ENCODE measurements around the gene LYAR. TPM values are rescaled to one million over a fixed set of nuclear protein-coding genes. Genes with fewer than 3 reads are reported as not detected.

Gene LYAR
- total and polyA plus RNA-seq, 4 donors, result 3.9 to 5.0 (median 4.6) TPM

GRCh38 chr4:4328840-4329239 is 38.9 kb upstream of the LYAR start:
- no peak for DNase-seq (ENCODE audit: low spot score)
- no peak overlapping the region for H3K9ac ChIP-seq (ENCODE audit: low read depth in 1 of 2, low read length in 2 of 2)
- H3K27ac ChIP-seq (ENCODE audit: low read depth in 1 of 2, low read length in 2 of 2), result no peak overlapping the region
- H3K9me3 ChIP-seq (ENCODE audit: control insufficient read depth in 4 of 4, low read length in 3 of 4), result no peaks in the 10 kb centered on the region
- H3K27me3 ChIP-seq (ENCODE audit: control insufficient read depth in 4 of 4, insufficient read depth in 4 of 4, low read length in 3 of 4), result no peaks in the 10 kb centered on the region
- H3K36me3 ChIP-seq (ENCODE audit: control insufficient read depth in 4 of 4, insufficient read depth in 3 of 4, low read depth in 1 of 4, low read length in 3 of 4), result no peaks in the 10 kb centered on the region
- WGBS, result 93% methylated on average over 4 of the region's 4 CpGs
- no peak for TF ChIP-seq MAX (IDR thresholded peaks at IDR 0.05)
- TF ChIP-seq CTCF (IDR thresholded peaks at IDR 0.05; ENCODE audit: low read depth, low read length, missing input control), result no peak
- no peak for TF ChIP-seq FOXA1 (IDR thresholded peaks at IDR 0.05)
- TF ChIP-seq GABPA (IDR thresholded peaks at IDR 0.05 in 1 of 2, conservative IDR thresholded peaks at IDR 0.05 in 1 of 2), result no peak
- H3K4me3 ChIP-seq (ENCODE audit: low read depth in 1 of 3, low read length in 3 of 3), result no peak overlapping the region
- H3K4me1 ChIP-seq (ENCODE audit: control insufficient read depth in 4 of 4, insufficient read depth in 4 of 4, low read length in 3 of 4), result no peaks in the 10 kb centered on the region

GRCh38 chr4:4328206-4328605 is 38.3 kb upstream of the LYAR start:
- TF ChIP-seq HNF4G (IDR thresholded peaks at IDR 0.05), result no peak
- Histone ChIP-seq H3K4me3 (ENCODE audit: low read depth in 1 of 3, low read length in 3 of 3) (no peak overlapping the region), H3K27me3 (ENCODE audit: control insufficient read depth in 4 of 4, insufficient read depth in 4 of 4, low read length in 3 of 4) (no peaks in the 10 kb centered on the region), H3K4me1 (ENCODE audit: control insufficient read depth in 4 of 4, insufficient read depth in 4 of 4, low read length in 3 of 4) (no peaks in the 10 kb centered on the region), H3K27ac (ENCODE audit: low read depth in 1 of 2, low read length in 2 of 2) (no peak overlapping the region), H3K9ac (ENCODE audit: low read depth in 1 of 2, low read length in 2 of 2) (no peak overlapping the region), H3K9me3 (ENCODE audit: control insufficient read depth in 4 of 4, low read length in 3 of 4) (no peaks in the 10 kb centered on the region), H3K36me3 (ENCODE audit: control insufficient read depth in 4 of 4, insufficient read depth in 3 of 4, low read depth in 1 of 4, low read length in 3 of 4) (no peaks in the 10 kb centered on the region)
- DNase-seq (ENCODE audit: low spot score), result no peak
- 96% methylated on average over 1 of the region's 1 CpG for WGBS

- H3K27ac ChIP-seq (ENCODE audit: low read depth in 1 of 2, low read length in 2 of 2), result peak overlapping the region in 1 of 2 donors; percentile 11
- no peak overlapping the region for H3K4me3 ChIP-seq (ENCODE audit: low read depth in 1 of 3, low read length in 3 of 3)
- no peak for DNase-seq (ENCODE audit: low spot score)
- no peaks in the 10 kb centered on the region for H3K4me1 ChIP-seq (ENCODE audit: control insufficient read depth in 4 of 4, insufficient read depth in 4 of 4, low read length in 3 of 4)
- no peak overlapping the region for H3K9ac ChIP-seq (ENCODE audit: low read depth in 1 of 2, low read length in 2 of 2)
- 55% methylated on average over 22 of the region's 22 CpGs for WGBS
- H3K9me3 ChIP-seq (ENCODE audit: control insufficient read depth in 4 of 4, low read length in 3 of 4), result no peaks in the 10 kb centered on the region
- H3K27me3 ChIP-seq (ENCODE audit: control insufficient read depth in 4 of 4, insufficient read depth in 4 of 4, low read length in 3 of 4), result no peaks in the 10 kb centered on the region
- peaks cover 0 to under 1% (median 0%) of the 10 kb centered on the region in 4 donors for H3K36me3 ChIP-seq (ENCODE audit: control insufficient read depth in 4 of 4, insufficient read depth in 3 of 4, low read depth in 1 of 4, low read length in 3 of 4)
- TF ChIP-seq CTCF (IDR thresholded peaks at IDR 0.05; ENCODE audit: low read depth, low read length, missing input control) (peak; percentile 4), HNF4G (IDR thresholded peaks at IDR 0.05) (no peak), TAF1 (conservative IDR thresholded peaks at IDR 0.05) (no peak), GABPA (IDR thresholded peaks at IDR 0.05 in 1 of 2, conservative IDR thresholded peaks at IDR 0.05 in 1 of 2) (no peak), NR2F2 (IDR thresholded peaks at IDR 0.05) (peak; percentile 20), SP1 (IDR thresholded peaks at IDR 0.05) (no peak), MAX (IDR thresholded peaks at IDR 0.05) (no peak), JUND (IDR thresholded peaks at IDR 0.05) (no peak), EGR1 (IDR thresholded peaks at IDR 0.05; ENCODE audit: low read depth in 2 of 2) (no peak)
Observed at GRCh38 chr4:4327652-4328121, 37.7 kb upstream of the LYAR start.

Measured in liver (tissue), 9 donors.